Keratinocyte (primary cell): ENCODE measurements around the gene FAM156A. TPM values are rescaled to one million over a fixed set of nuclear protein-coding genes. Genes with fewer than 3 reads are reported as not detected.
"Not testable (repeated sequence)": the region's sequence is repeated elsewhere in the genome, so short reads cannot be mapped to it uniquely, and the experiment has no call there.

Experiments
- DNase-seq: peaks from one replicate; pipeline ENCODE4 v3.0.0-alpha.2; 2011; ENCODE audit warnings: low read depth, missing footprints, low spot score
- FAIRE-seq: peaks from 2 replicates; lab custom pipeline; 2011; peaks lifted over from hg19 to GRCh38; lab: Jason Lieb, UNC
- H2AFZ ChIP-seq: 2 replicates; pipeline ENCODE4 v1.6.0; 2012; ENCODE audit warnings: low read length, control low read depth, inconsistent platforms; ENCODE audit not compliant: control insufficient read depth
- H3K27ac ChIP-seq: 2 replicates; pipeline ENCODE4 v1.5.1; 2011; ENCODE audit warnings: low read length; ENCODE audit not compliant: control insufficient read depth, insufficient read depth
- H3K27me3 ChIP-seq: 3 replicates; pipeline ENCODE4 v1.6.0; 2011; ENCODE audit warnings: low read length; ENCODE audit not compliant: control insufficient read depth, insufficient read depth; ENCODE audit errors: extremely low read depth
- H3K36me3 ChIP-seq, 2 experiments: 2 replicates in 1 of 2; 3 replicates in 1 of 2; pipeline ENCODE4 v1.5.1; 2011; ENCODE audit warnings: low read length in 2 of 2, mild to moderate bottlenecking in 1 of 2; ENCODE audit not compliant: control insufficient read depth in 2 of 2, insufficient read depth in 2 of 2; ENCODE audit errors: extremely low read depth in 1 of 2
- H3K4me1 ChIP-seq: 3 replicates; pipeline ENCODE4 v1.5.1; 2011; ENCODE audit warnings: low read length; ENCODE audit not compliant: control insufficient read depth, insufficient read depth; ENCODE audit errors: extremely low read depth
- H3K4me2 ChIP-seq: 3 replicates; pipeline ENCODE4 v1.6.0; 2011; ENCODE audit warnings: low read depth, low read length; ENCODE audit not compliant: control insufficient read depth, insufficient read depth; ENCODE audit errors: extremely low read depth
- H3K4me3 ChIP-seq, 3 experiments: fragments of 200-600 bp in 1 of 3; sonication (generic) in 1 of 3; 2 replicates in 2 of 3; 3 replicates in 1 of 3; pipeline ENCODE4 v1.5.1; 2011 to 2016; ENCODE audit warnings: low read length in 3 of 3, mild to moderate bottlenecking in 3 of 3, control low read depth in 2 of 3, inconsistent platforms in 1 of 3, low read depth in 1 of 3, mixed read lengths in 1 of 3, mixed run types in 1 of 3, moderate library complexity in 1 of 3; ENCODE audit not compliant: control insufficient read depth in 2 of 3, insufficient read depth in 2 of 3; ENCODE audit errors: extremely low read depth in 1 of 3
- H3K79me2 ChIP-seq: 2 replicates; pipeline ENCODE4 v1.6.0; 2012; ENCODE audit warnings: low read length; ENCODE audit not compliant: control insufficient read depth, insufficient read depth
- H3K9ac ChIP-seq: 3 replicates; pipeline ENCODE4 v1.6.0; 2011; ENCODE audit warnings: low read length; ENCODE audit not compliant: control insufficient read depth, insufficient read depth; ENCODE audit errors: extremely low read depth
- H3K9me1 ChIP-seq: 3 replicates; pipeline ENCODE4 v1.6.0; 2011; ENCODE audit warnings: low read length; ENCODE audit not compliant: control insufficient read depth, insufficient read depth; ENCODE audit errors: extremely low read depth
- H3K9me3 ChIP-seq: 2 replicates; pipeline ENCODE4 v1.5.1; 2012; ENCODE audit warnings: low read depth, low read length; ENCODE audit not compliant: control insufficient read depth
- H4K20me1 ChIP-seq: 3 replicates; pipeline ENCODE4 v1.6.0; 2011; ENCODE audit warnings: low read length; ENCODE audit not compliant: control insufficient read depth, insufficient read depth; ENCODE audit errors: extremely low read depth
- EZH2 ChIP-seq: IDR thresholded peaks from one replicate; pipeline ENCODE4 v1.6.1; 2012; ENCODE audit warnings: inconsistent platforms, mild to moderate bottlenecking, low read length, moderate library complexity
- dilution Hi-C: fragments of 300-500 bp; cut with MboI; formaldehyde crosslinking; loops from one replicate; pipeline ENCODE4 v1.7.0; 2020; ENCODE audit warnings: low sequenced_read_pairs; ENCODE audit not compliant: extremely low pct_ligation_motif_present
- polyA minus RNA-seq, 3 experiments: library from RNA; depleted of rRNA, polyadenylated mRNA; stranded (reverse); fragments of >200 nt; gene quantifications; 1 replicate in 1 of 3; 2 replicates in 1 of 3; 3 replicates in 1 of 3; pipeline ENCODE4 v1.2.3, GENCODE V29; 2011
- polyA plus RNA-seq, 5 experiments: library from polyadenylated mRNA; depleted of rRNA in 3 of 5; stranded (reverse) in 3 of 5; stranded (forward) in 1 of 5; unstranded in 1 of 5; fragments of >200 nt; gene quantifications; 1 replicate in 1 of 5; 2 replicates in 3 of 5; 3 replicates in 1 of 5; pipeline versions ENCODE4 v1.2.1 to v1.2.3, GENCODE V29; 2011 to 2012; ENCODE audit warnings: missing spikeins in 2 of 5, low read depth in 1 of 5, low replicate concordance in 1 of 5
- TF ChIP-seq, protein P1 (sequence below), 3 experiments: IDR thresholded peaks in 1 of 3; conservative IDR thresholded peaks in 1 of 3; optimal IDR thresholded peaks in 1 of 3; 2 replicates in 2 of 3; 3 replicates in 1 of 3; pipeline versions ENCODE3 to v1.5.1; 2011; ENCODE audit warnings: low read length in 3 of 3, mild to moderate bottlenecking in 3 of 3, moderate library complexity in 2 of 3, control low read depth in 1 of 3, inconsistent platforms in 1 of 3; ENCODE audit not compliant: insufficient read depth in 2 of 3; ENCODE audit errors: extremely low read depth in 1 of 3

Gene FAM156A
- polyA plus RNA-seq, result 11.2 to 17.2 TPM (median 12.8 TPM) in 3 replicates
- polyA plus RNA-seq (2011; ENCODE audit: low read depth), result 2.7 TPM
- 4.3 and 4.7 TPM in 2 replicates for polyA plus RNA-seq (2011; cell fraction: cytosol; rRNA removed)
- 81.5 and 92.6 TPM in 2 replicates for polyA plus RNA-seq (2011; cell fraction: nucleus; rRNA removed)
- polyA plus RNA-seq (2012; ENCODE audit: low replicate concordance), result 7.6 and 11.2 TPM in 2 replicates
- 3.7 to 6.2 TPM (median 4.2 TPM) in 3 replicates for polyA minus RNA-seq
- polyA minus RNA-seq (2011; cell fraction: cytosol; rRNA and poly(A)+ RNA removed), result 1.9 TPM
- polyA minus RNA-seq (2011; cell fraction: nucleus; rRNA and poly(A)+ RNA removed), result 4.7 and 9.5 TPM in 2 replicates

GRCh38 chrX:52958113-52958959, at the start of gene FAM156A:
Gene FAM156A, minus strand, starts transcription at chrX:52958518. Its CDS starts 9,930 bp downstream, at chrX:52948588.
- not testable (repeated sequence) for DNase-seq, FAIRE-seq

DNA sequence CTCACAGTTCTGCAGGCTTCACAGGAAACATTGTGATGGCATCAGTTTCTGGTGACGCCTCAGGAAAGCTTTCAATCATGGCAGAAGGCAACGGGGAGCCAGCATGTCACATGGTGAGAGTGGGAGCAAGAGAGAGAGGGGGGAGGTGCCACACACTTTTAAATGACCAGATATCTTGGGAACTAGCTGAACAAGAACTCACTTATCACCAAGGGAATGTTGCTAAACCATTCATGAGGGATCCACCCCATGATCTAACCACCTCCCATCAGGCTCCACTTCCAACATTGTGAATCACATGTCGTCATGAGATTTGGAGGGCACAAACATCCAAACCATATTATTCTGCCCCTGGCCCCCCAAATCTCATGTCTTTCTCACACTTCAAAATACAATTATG, 47.0 kb upstream of the FAM156A start:
- Histone ChIP-seq H3K4me1 (no peaks in the 10 kb centered on the region), H3K4me2 (no peak overlapping the region), H3K27ac (no peak overlapping the region), H4K20me1 (no peaks in the 10 kb centered on the region), H3K36me3 (no peaks in the 10 kb centered on the region), H3K9me3 (peaks cover 1% of the 10 kb centered on the region), H3K4me3 (no peak overlapping the region), H3K79me2 (no peaks in the 10 kb centered on the region), H3K27me3 (peaks cover 4% of the 10 kb centered on the region), H2AFZ (no peak overlapping the region), H3K9ac (no peak overlapping the region), H3K9me1 (no peaks in the 10 kb centered on the region)
- TF ChIP-seq, protein P1, sequence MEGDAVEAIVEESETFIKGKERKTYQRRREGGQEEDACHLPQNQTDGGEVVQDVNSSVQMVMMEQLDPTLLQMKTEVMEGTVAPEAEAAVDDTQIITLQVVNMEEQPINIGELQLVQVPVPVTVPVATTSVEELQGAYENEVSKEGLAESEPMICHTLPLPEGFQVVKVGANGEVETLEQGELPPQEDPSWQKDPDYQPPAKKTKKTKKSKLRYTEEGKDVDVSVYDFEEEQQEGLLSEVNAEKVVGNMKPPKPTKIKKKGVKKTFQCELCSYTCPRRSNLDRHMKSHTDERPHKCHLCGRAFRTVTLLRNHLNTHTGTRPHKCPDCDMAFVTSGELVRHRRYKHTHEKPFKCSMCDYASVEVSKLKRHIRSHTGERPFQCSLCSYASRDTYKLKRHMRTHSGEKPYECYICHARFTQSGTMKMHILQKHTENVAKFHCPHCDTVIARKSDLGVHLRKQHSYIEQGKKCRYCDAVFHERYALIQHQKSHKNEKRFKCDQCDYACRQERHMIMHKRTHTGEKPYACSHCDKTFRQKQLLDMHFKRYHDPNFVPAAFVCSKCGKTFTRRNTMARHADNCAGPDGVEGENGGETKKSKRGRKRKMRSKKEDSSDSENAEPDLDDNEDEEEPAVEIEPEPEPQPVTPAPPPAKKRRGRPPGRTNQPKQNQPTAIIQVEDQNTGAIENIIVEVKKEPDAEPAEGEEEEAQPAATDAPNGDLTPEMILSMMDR (optimal IDR thresholded peaks at IDR 0.05 in 1 of 3, IDR thresholded peaks at IDR 0.05 in 1 of 3, conservative IDR thresholded peaks at IDR 0.05 in 1 of 3; ENCODE audit: extremely low read depth in 1 of 3, insufficient read depth in 2 of 3, low read length in 3 of 3), result no peak
- no peak for TF ChIP-seq EZH2
- dilution Hi-C loops, result no loop called here
- FAIRE-seq, result no peak
- DNase-seq, result no peak

More at GRCh38 chrX:52958113-52958959, at the start of gene FAM156A:
- H3K4me3 ChIP-seq, H4K20me1 ChIP-seq, H2AFZ ChIP-seq, H3K4me1 ChIP-seq, H3K9ac ChIP-seq, H3K9me3 ChIP-seq, H3K27me3 ChIP-seq, H3K9me1 ChIP-seq, H3K4me2 ChIP-seq, H3K27ac ChIP-seq, H3K36me3 ChIP-seq, H3K79me2 ChIP-seq, dilution Hi-C loops: not testable (repeated sequence)
